Activated CD8-positive, alpha-beta T cell treated with anti-CD3 and anti-CD28 coated beads, Interleukin-2, amount 10 ng/mL, durations not matched to agents 7 days and 5 days (primary cell): ENCODE results near the gene WBP1L. TPM values are rescaled to one million over a fixed set of nuclear protein-coding genes. Genes with fewer than 3 reads are reported as not detected.
A peak's percentile ranks its signal among the peaks of the same experiment; 100 is the strongest.
"Not testable (repeated sequence)": the region's sequence is repeated elsewhere in the genome, so short reads cannot be mapped to it uniquely, and the experiment has no call there.

ENCODE experiments used
- ATAC-seq: fragments of 150-1000 bp; cut with Tn5 transposase; one replicate; pipeline ENCODE4 v1.10.0; 2021; ENCODE audit warnings: moderate library complexity
- CTCF ChIA-PET: fragments of 350-600 bp; sonication (Branson Sonifier 250); formaldehyde crosslinking; loops from one replicate; lab custom pipeline; 2021; ENCODE audit warnings: antibody characterized with exemption; lab: Charles Lee
- POLR2A ChIA-PET: fragments of 350-600 bp; sonication (Branson Sonifier 250); formaldehyde crosslinking; loops from one replicate; lab custom pipeline; 2021; ENCODE audit warnings: antibody characterized with exemption; lab: Charles Lee
- DNase-seq: peaks from one replicate; pipeline ENCODE4 v3.0.0-alpha.2; 2020
- H3K27ac Mint-ChIP-seq: one replicate; pipeline ENCODE4 v1.8.0; 2021; ENCODE audit warnings: mild to moderate bottlenecking, mixed read lengths
- H3K27me3 Mint-ChIP-seq: one replicate; pipeline ENCODE4 v1.8.0; 2021; ENCODE audit warnings: low read depth, mixed read lengths
- H3K36me3 Mint-ChIP-seq: one replicate; pipeline ENCODE4 v1.8.0; 2021; ENCODE audit warnings: low read depth, mixed read lengths
- H3K4me1 Mint-ChIP-seq: one replicate; pipeline ENCODE4 v1.8.0; 2021; ENCODE audit warnings: low read depth, mixed read lengths
- H3K4me3 Mint-ChIP-seq: one replicate; pipeline ENCODE4 v1.8.0; 2021; ENCODE audit warnings: mild to moderate bottlenecking, mixed read lengths
- H3K9me3 Mint-ChIP-seq: one replicate; pipeline ENCODE4 v1.8.0; 2022; ENCODE audit warnings: mixed read lengths; ENCODE audit not compliant: insufficient read depth
- total RNA-seq, 2 experiments: library from RNA; stranded (reverse); gene quantifications; one replicate each; pipeline ENCODE4 v1.2.3, GENCODE V29; 2021

The WBP1L gene
- total RNA-seq, 2 experiments from 2014 or later, result 25.7 to 25.9 TPM

DNA sequence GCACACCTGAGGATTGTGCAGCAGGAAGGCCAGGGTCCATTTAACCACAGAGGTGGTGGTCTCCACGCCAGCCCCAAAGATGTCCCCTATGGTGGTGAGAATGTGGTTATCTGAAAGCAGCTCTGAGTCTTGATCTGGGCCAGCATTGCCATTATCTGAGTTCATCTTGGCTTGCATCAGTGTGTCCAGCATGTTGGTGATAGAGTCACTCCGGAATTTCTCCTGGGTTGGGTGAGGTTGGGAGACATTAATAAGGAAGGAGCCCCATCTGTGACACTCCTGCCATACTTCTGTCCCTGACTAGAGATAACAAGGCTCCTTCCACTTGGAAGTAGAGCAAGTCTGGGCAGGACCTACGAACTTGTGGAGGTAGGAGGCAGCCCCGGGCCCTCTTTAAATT is 89.2 kb downstream of the WBP1L start:
- ChIA-PET POLR2A (no interaction called here), CTCF (interaction anchor here (2.2 kb wide), 1 partner anchor 69 kb away, joined by 10 read pairs; no protein-coding TSS in a partner anchor)
- H3K4me3 Mint-ChIP-seq, result no peak overlapping the region
- ATAC-seq (no peak), DNase-seq (no peak)
- no peak overlapping the region for H3K27ac Mint-ChIP-seq
- H3K4me1 Mint-ChIP-seq, result no peaks in the 10 kb centered on the region
- no peaks in the 10 kb centered on the region for H3K9me3 Mint-ChIP-seq
- no peaks in the 10 kb centered on the region for H3K27me3 Mint-ChIP-seq
- no peaks in the 10 kb centered on the region for H3K36me3 Mint-ChIP-seq

DNA sequence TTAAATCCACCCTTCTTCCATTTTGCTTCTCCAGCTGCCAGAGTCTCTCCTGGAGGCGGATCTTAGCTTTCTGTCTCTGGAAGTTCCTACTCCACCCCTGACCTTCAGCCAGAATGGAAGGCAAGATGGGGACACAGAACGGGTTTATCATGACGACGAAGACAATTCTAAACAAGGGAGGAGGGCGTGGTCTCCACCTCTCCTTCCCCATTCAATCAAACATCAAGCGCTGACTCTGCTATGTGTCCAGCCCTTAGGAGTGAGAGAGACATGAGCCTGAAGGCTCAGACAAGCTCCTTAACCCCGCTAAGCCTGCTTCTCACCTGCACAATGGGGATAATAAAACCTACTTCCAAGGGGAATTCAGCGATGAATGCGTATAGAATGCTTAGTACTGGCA is 90.4 kb downstream of the WBP1L start:
- no peaks in the 10 kb centered on the region for H3K4me1 Mint-ChIP-seq
- no peak overlapping the region for H3K4me3 Mint-ChIP-seq
- no peak overlapping the region for H3K27ac Mint-ChIP-seq
- ChIA-PET POLR2A (no interaction called here), CTCF (interaction anchor here (0.9 to 4.2 kb wide), 2 partner anchors 68 to 411 kb away, joined by 4 to 41 read pairs; no protein-coding TSS in a partner anchor)
- DNase-seq (no peak), ATAC-seq (no peak)
- no peaks in the 10 kb centered on the region for H3K9me3 Mint-ChIP-seq
- H3K36me3 Mint-ChIP-seq, result no peaks in the 10 kb centered on the region
- peaks cover 4% of the 10 kb centered on the region for H3K27me3 Mint-ChIP-seq

DNA sequence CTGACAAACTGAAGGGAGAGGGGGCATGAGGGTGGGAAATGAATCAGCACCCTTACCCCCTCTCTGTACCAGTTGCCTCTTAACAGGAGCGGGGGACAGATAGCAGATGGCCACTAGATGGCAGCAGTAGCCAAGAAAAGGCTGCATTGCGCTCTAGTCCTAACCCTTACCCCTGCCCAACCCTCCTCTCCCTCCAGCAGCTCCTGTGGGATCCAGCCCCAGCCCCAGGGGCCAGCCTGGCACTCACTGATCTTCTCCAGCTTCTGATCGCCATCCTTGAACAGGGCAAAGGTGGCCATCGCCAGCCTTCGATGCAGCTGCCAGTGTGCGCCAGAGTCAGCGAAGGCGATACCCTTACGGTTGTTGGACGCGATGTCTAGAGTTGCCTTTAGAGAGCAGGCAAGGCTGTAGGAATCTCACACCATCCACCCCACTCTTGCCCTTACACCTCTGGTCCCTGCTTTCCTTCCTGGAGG is 91.3 kb downstream of the WBP1L start:
- Mint-ChIP-seq H3K27me3 (peaks cover 9% of the 10 kb centered on the region), H3K4me1 (no peaks in the 10 kb centered on the region), H3K36me3 (no peaks in the 10 kb centered on the region), H3K27ac (no peak overlapping the region), H3K4me3 (no peak overlapping the region), H3K9me3 (no peaks in the 10 kb centered on the region)
- ATAC-seq, result peak; percentile 99
- CTCF ChIA-PET, result interaction anchor here (0.7 to 4.2 kb wide), 10 partner anchors 14 to 651 kb away, joined by 3 to 41 read pairs (median 4); partner anchors contain the start of gene CNNM2
- peak; percentile 84 for DNase-seq
- POLR2A ChIA-PET, result no interaction called here

DNA sequence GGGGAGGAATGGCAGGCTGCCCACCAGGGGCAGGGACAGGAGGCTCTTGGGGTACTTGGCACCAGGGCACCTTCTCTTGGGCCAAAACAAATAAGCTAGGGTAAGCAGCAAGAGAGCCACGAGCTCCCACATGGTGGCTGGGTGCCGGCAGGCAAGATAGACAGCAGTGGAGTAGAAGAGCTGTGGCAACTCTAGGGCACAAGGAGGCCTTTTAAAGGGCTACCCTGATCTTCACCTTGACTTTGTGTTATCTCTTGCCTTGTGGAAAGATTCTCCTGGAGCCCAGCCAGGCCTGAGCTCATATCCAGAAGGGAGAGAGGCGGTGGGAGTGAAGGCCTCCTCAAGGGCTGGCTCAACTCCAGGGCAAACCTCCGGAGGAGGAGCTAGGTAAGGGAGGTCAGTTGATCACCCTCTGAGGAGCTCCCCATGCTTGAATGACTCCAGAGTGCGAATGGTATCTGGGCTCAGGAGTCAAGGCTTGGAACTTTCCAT is 93.5 kb downstream of the WBP1L start, which contains the start of gene CYP17A1:
TSS of gene CYP17A1 (minus strand) at position 184 of the 492 bp plus-strand sequence. CDS start at position 132, 52 bp downstream.
- POLR2A ChIA-PET, result no interaction called here
- no peak within 1 kb of the TSS for H3K4me3 Mint-ChIP-seq
- H3K27ac Mint-ChIP-seq, result no peak within 1 kb of the TSS

DNA sequence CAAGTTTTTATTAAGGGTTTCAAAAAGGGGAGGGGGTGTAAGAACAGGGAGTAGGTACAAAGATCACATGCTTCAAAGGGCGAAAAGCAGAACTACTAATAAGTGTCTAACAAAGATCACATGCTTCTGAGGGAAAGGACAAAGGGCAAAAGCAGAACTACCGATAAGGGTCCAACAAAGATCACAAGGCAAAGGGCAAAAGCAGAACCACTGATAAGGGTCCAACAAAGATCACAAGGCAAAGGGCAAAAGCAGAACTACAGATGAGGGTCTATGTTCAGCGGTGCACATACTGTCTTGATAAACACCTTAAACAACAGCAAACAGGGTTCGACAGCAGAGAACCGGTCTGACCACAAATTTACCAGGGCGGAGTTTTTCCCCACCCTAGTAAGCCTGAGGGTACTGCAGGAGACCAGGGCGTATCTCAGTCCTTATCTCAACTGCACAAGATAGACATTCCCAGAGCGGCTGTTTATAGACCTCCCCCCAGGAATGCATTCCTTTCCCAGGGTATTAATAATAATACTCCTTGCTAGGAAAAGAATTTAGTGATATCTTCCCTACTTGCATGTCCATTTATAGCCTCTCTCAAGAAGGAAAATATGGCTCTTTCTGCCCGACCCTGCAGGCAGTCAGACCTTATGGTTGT is 94.7 kb downstream of the WBP1L start:
- H3K4me1 Mint-ChIP-seq, DNase-seq, ATAC-seq, H3K36me3 Mint-ChIP-seq, H3K27ac Mint-ChIP-seq, H3K4me3 Mint-ChIP-seq, H3K9me3 Mint-ChIP-seq, POLR2A ChIA-PET, CTCF ChIA-PET: not testable (repeated sequence)
- H3K27me3 Mint-ChIP-seq, result peaks cover 14% of the 10 kb centered on the region

More for the DNA sequence above, 93.5 kb downstream of the WBP1L start, which contains the start of gene CYP17A1:
- CTCF ChIA-PET, result interaction anchor here (0.6 to 4.2 kb wide), 8 partner anchors 10 to 497 kb away, joined by 3 to 41 read pairs (median 4); no protein-coding TSS in a partner anchor
- ATAC-seq (no peak), DNase-seq (no peak)
- H3K4me1 Mint-ChIP-seq, result no peaks in the 10 kb centered on the region
- peaks cover 14% of the 10 kb centered on the region for H3K27me3 Mint-ChIP-seq
- H3K9me3 Mint-ChIP-seq, result no peaks in the 10 kb centered on the region
- no peaks in the 10 kb centered on the region for H3K36me3 Mint-ChIP-seq

DNA sequence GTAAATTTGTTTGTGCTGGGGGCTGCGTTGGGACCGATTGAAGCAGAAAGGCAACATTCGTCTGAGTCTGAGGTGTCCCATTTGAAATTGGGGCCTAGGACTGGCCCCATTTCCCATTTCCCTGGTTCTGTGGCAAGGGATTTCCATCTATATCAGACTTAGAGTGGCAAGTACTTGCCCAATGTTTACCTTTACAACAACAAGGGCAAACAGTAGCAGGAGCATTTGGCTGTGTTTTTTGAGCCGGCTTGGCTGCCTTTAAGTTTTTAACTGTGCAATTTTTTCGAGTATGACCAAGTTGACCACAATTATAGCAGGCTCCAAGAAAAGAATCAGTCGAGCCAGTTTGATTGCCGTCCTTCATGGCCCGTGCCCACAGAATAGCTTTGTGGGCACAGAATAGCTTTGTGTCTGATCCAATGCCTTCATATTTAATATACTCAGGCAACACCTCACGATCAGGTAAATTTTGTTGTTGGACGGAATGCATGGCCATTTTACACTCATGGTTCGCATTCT is 98.1 kb downstream of the WBP1L start:
- no peak overlapping the region for H3K4me3 Mint-ChIP-seq
- CTCF ChIA-PET, result interaction anchor here (1.2 kb wide), 1 partner anchor 60 kb away, joined by 4 read pairs; no protein-coding TSS in a partner anchor
- H3K27ac Mint-ChIP-seq, result no peak overlapping the region
- H3K27me3 Mint-ChIP-seq, result peaks cover 14% of the 10 kb centered on the region
- H3K9me3 Mint-ChIP-seq, result no peaks in the 10 kb centered on the region
- no peaks in the 10 kb centered on the region for H3K36me3 Mint-ChIP-seq
- ATAC-seq (no peak), DNase-seq (no peak)
- H3K4me1 Mint-ChIP-seq, result no peaks in the 10 kb centered on the region
- POLR2A ChIA-PET, result no interaction called here

DNA sequence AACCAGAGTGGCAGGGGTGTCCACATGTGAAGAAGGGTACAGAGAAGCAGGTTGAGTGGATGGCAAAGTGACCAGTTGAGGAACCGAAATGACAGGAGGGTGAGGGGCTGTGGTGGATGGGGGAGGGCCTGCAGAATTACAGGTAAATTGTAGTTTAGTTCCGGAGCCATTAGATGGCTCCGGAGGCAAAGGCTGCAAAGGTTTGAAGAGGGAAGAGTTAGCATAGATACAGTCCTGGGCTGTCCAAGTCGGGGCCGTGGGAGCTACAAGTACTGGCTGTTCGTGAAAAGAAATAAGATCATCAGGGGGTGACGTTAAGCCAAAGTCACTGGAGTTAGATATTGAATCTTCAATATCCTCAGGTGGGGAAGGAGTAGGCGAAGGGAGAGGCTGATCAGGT is 99.4 kb downstream of the WBP1L start:
- H3K27me3 Mint-ChIP-seq, result peaks cover 13% of the 10 kb centered on the region
- H3K9me3 Mint-ChIP-seq, CTCF ChIA-PET, H3K36me3 Mint-ChIP-seq, H3K27ac Mint-ChIP-seq, DNase-seq, H3K4me3 Mint-ChIP-seq, POLR2A ChIA-PET, H3K4me1 Mint-ChIP-seq, ATAC-seq: not testable (repeated sequence)

DNA sequence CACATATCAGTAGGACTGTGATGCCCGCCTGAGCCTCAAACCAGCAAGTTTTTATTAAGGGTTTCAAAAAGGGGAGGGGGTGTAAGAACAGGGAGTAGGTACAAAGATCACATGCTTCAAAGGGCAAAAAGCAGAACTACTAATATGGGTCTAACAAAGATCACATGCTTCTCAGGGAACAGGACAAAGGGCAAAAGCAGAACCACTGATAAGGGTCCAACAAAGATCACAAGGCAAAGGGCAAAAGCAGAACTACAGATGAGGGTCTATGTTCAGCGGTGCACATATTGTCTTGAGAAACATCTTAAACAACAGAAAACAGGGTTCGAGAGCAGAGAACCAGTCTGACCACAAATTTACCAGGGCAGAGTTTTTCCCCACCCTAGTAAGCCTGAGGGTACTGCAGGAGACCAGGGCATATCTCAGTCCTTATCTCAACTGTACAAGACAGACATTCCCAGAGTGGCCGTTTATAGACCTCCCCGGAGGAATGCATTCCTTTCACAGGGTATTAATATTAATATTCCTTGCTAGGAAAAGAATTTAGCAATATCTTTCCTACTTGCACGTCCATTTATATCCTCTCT is 100.5 kb downstream of the WBP1L start:
- POLR2A ChIA-PET, H3K4me1 Mint-ChIP-seq, ATAC-seq, H3K4me3 Mint-ChIP-seq, H3K27ac Mint-ChIP-seq, H3K36me3 Mint-ChIP-seq, H3K9me3 Mint-ChIP-seq, CTCF ChIA-PET, DNase-seq: not testable (repeated sequence)
- H3K27me3 Mint-ChIP-seq, result peaks cover 12% of the 10 kb centered on the region

DNA sequence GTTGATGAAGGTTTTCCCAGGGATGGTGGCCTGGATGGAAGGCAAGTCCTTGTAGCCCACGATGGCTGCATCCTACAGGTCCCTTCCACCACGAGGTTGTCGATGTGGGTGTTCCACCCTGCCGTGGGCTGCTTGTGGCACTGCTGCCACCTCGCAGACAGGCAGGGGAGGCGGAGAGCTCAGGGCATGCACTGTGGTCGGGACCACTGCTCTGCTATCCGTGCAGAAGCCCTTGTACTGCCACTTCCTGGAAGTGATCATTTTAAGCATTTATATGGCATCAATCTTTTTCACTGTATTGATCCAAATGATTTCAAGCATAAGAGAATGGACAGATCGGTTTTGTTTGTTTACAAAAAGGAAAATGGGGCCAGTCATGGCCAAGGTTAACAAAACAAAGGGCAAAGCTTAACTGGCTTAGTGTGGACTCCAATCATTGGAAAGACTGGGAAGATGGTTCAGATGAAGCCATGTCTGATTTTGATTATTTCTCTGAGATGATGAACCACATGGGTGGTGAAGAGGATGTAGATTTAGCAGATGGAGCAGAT is 101.7 kb downstream of the WBP1L start:
- POLR2A ChIA-PET, result interaction anchor here (0.6 to 0.7 kb wide), 2 partner anchors 49 to 734 kb away, joined by 3 read pairs; no protein-coding TSS in a partner anchor
- no peak overlapping the region for H3K27ac Mint-ChIP-seq

DNA sequence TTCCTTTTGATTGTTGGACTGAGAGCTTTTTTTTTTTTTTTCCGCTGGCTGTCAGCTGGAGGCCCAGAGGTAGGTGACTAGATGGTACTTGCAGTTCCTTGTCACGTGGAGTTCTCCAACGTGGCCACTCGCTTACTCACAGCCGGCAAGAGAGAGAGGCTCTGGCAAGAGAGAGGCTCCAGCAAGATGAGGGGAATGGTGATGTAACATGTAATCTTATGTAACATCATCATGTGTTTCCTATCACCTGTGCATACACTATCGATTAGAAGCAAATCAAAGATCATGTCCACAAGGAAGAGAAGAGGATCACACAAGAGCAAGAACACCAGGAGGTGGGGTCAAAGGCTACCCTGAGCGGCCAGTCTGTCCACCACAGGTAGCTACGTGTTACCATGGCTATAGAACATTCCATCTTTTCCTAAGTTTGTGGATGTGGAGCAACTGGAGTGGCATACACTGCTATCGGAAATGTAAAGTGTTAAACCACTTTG is 106.3 kb downstream of the WBP1L start:
- no peak overlapping the region for H3K27ac Mint-ChIP-seq
- ChIA-PET CTCF (interaction anchor here (1.5 to 1.6 kb wide), 2 partner anchors 51 to 67 kb away, joined by 3 to 4 read pairs; no protein-coding TSS in a partner anchor), POLR2A (no interaction called here)
- peaks cover 5% of the 10 kb centered on the region for H3K4me1 Mint-ChIP-seq
- ATAC-seq (no peak), DNase-seq (no peak)
- no peak overlapping the region for H3K4me3 Mint-ChIP-seq
- peaks cover 2% of the 10 kb centered on the region for H3K27me3 Mint-ChIP-seq
- no peaks in the 10 kb centered on the region for H3K36me3 Mint-ChIP-seq
- H3K9me3 Mint-ChIP-seq, result no peaks in the 10 kb centered on the region

More for the DNA sequence above, 101.7 kb downstream of the WBP1L start:
- H3K9me3 Mint-ChIP-seq, result no peaks in the 10 kb centered on the region
- H3K27me3 Mint-ChIP-seq, result peaks cover 7% of the 10 kb centered on the region
- DNase-seq (no peak), ATAC-seq (no peak)
- H3K4me3 Mint-ChIP-seq, result no peak overlapping the region
- H3K36me3 Mint-ChIP-seq, result no peaks in the 10 kb centered on the region
- H3K4me1 Mint-ChIP-seq, result no peaks in the 10 kb centered on the region
- CTCF ChIA-PET, result interaction anchor here (3.2 kb wide), 1 partner anchor 57 kb away, joined by 11 read pairs; no protein-coding TSS in a partner anchor

DNA sequence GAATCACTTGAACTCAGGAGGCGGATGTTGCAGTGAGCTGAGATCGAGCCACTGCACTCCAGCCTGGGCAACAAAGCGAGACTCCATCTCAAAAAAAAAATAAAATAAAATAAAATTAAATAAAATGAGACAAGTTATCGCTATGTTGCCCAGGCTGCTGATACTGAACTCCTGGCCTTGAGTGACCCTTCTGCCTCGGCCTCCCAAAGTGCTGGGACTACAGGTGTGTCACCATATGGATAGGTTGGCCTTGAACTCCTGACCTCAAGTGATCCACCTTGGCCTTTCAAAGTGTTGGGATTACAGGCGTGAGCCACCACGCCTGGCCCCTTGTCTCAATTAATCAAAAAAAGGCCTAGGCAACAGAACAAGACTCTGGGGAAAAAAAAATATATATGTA is 109.5 kb downstream of the WBP1L start:
- POLR2A ChIA-PET, H3K36me3 Mint-ChIP-seq, DNase-seq, H3K4me3 Mint-ChIP-seq, H3K27me3 Mint-ChIP-seq, H3K9me3 Mint-ChIP-seq, H3K27ac Mint-ChIP-seq, ATAC-seq: not testable (repeated sequence)
- peaks cover 12% of the 10 kb centered on the region for H3K4me1 Mint-ChIP-seq
- CTCF ChIA-PET, result interaction anchor here (2.7 kb wide), 1 partner anchor 48 kb away, joined by 12 read pairs; no protein-coding TSS in a partner anchor
